ENCODE data around the gene MT3.
"Not testable (repeated sequence)": the region's sequence is repeated elsewhere in the genome, so short reads cannot be mapped to it uniquely, and the experiment has no call there.

The MT3 gene

GRCh38 chr16:56610017-56610608 lies 20.8 kb downstream of the MT3 start:
- DNase-seq = no peak

GRCh38 chr16:56610609-56611111 lies 21.3 kb downstream of the MT3 start:
- no peak for DNase-seq

GRCh38 chr16:56611281-56611833 lies 22.0 kb downstream of the MT3 start:
- DNase-seq = no peak

- no peak for DNase-seq
Observed at GRCh38 chr16:56613706-56614105, 24.4 kb downstream of the MT3 start.

DNA sequence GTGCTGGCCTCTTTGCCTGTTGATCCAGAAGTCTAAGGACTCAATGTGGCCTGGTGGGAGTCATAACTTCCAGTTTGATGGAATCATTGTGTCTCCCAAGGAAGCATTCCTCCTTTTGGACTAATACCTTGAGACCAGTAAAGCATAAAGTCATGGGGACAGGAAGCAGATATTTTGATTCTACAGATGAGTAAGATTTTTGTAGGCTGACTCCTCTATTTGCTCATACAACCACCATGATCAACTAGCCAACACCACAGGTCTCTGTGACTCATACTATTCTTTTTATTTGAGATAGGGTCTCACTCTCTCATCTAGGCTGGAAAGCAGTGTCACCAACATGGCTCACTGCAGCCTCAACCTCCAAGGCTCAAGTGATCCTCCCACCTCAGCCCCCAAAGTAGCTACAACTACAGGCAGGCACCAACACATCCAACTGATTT lies 25.2 kb downstream of the MT3 start:
- DNase-seq = no peak

- DNase-seq = no peak
Observed at GRCh38 chr16:56615353-56615752, 26.0 kb downstream of the MT3 start.

GRCh38 chr16:56616608-56617211 lies 27.4 kb downstream of the MT3 start:
- no peak for DNase-seq

- no peak for DNase-seq
Observed at GRCh38 chr16:56617212-56618085, 28.1 kb downstream of the MT3 start.

DNA sequence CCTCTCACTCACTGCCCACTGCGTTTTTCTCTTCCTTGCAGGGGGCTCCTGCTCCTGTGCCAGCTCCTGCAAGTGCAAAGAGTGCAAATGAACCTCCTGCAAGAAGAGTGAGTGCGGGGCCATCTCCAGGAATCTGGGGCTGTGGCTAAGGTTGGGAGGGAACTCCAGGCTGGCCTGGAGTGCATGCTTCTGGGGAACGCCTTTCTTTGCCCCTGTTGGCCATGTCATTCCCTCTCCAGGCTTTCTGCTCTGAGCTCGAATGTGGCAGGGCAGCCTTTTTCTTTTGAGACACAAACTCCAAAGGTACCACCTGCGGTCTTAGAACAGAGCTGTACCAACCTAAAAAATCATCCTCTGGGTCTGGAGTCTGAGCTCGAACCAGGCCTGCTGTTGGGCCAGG lies 28.8 kb downstream of the MT3 start:
- DNase-seq = no peak

DNA sequence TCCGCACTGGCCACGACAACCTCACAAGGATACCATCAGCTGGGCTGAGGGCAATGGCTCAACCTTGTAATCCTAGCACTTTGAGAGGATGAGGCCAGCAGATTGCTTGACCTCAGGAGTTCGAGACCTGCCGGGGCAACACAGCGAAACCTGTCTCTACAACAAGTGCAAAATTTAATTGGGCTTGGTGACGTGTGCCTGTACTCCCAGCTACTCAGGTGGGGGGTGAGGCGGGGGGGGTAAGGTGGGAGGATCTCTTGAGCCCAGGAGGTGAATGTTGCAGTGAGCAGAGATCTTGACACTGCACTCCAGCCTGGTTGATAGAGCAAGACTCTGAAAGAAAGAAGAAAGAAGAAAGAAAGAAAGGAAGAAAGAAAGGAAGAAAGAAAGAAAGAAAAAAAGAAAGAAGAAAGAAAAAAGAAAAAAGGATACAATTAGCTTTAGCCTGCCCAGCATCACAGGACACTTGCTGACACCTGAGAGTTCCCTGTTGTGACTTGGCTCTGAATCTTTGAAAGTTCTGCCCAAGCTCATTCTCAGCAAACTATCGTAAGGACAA lies 31.1 kb downstream of the MT3 start:
- no peak for DNase-seq

- DNase-seq = not testable (repeated sequence)
Observed at GRCh38 chr16:56621665-56622445, 32.5 kb downstream of the MT3 start.

DNA sequence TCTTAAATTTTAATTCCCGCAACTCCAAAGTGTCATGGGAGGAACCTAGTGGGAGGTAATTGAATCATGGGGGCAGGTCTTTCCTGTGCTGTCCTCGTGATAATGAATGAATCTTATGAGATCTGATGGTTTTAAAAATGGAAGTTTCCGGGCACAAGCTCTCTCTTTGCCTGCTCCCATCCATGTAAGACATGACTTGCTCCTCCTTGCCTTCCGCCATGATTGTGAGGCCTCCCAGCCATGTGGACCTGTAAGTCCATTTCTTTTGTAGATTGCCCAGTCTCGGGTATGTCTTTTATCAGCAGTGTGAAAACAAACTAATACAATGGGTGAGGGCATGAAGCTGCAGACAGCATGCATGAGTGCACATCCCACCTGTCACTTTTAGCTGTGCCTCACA lies 33.9 kb downstream of the MT3 start:
- not testable (repeated sequence) for DNase-seq

DNA sequence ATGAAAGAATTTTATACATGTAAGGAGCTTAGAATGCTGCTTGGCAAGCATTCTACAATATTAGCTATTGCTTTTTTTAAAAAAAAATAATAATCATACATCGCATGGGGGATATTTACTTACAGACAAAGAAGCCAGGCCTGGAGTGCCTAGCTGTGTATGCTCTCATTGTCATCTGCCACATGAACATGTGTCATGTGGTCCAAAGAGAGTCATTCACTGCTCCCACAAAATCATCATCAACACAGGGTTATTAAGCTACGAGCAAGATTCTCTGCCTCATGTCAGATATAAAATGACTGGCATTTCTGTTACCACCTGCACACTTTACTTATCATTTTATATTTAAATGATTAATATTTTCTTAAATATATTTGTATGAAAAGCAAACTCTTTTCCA lies 34.3 kb downstream of the MT3 start:
- DNase-seq = no peak

GRCh38 chr16:56625140-56625942 lies 36.0 kb downstream of the MT3 start, which contains the start of gene MT1E:
Gene MT1E (plus strand): TSS chr16:56625781. CDS start chr16:56625852, 71 bp downstream.
- DNase-seq = no peak

- no peak for DNase-seq
Observed at GRCh38 chr16:56625943-56626654, 36.8 kb downstream of the MT3 start.

DNA sequence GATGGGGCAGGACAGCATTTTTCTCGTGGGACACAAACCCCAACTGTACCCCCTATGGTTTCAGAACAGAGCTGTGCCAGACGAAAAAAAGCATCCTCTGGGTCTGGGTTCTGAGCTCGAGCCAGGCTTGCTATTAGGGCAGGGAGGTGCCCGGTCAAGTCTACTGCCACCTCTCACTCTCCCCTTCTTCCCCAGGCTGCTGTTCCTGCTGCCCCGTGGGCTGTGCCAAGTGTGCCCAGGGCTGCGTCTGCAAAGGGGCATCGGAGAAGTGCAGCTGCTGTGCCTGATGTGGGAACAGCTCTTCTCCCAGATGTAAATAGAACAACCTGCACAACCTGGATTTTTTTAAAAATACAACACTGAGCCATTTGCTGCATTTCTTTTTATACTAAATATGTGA lies 37.4 kb downstream of the MT3 start:
- no peak for DNase-seq

DNA sequence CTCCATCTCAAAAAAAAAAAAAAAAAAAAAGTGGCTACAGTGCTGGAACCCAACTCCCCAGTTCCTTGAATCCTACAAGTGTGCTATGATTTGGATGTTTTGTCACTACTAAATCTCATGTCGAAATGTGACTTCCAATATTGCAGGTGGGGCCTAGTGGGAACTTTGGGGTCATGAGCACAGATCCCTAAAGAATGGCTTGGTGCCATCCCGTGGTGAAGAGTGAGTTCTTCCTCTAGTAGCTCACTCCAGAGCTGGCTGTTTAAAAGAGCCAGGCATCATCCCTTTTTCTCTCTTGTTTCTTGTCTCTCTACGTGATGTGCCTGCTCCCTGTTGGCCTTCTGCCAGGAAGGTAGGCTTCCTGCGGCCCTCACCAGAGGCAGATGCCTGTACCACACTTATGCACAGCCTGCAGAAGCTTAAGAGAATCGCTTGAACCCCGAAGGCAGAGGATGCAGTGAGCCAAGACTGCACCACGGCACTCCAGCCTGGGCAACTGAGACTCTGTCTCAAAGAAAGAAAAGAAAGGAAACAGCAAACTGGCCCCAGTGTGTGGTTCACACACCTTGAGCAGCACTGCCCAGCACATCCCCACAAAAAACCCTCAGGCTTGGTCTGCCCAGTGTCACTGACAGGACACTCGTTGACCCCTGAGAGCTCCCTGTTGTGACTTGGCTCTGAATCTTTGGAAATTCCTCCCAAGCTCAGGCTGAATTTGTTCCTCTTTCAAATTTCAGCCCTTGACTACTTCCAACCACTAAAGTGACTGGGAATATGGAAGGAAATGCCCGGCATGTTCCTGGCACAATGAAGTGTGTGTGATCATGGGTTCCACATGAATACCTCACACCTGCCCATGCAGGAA lies 39.4 kb downstream of the MT3 start:
- no peak for DNase-seq

DNA sequence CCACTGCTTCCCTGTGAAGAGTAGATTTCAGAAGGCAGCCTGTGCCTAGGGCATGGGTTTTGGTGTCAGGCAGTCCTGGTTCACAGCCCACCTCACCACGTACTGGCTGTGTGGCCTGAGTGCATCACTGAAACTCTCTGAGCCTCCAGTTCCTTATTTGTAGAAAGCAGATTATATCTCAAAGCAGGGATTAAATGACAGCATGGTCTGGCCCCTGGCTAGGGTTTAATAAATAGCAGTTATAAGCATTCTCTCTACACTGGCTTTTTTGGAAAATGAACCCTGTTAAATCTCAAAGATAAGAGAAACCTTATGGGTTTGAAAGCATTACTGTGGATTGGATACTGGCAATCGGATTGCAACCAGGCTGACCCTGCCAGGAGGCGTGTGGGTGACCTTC lies 40.2 kb downstream of the MT3 start:
- DNase-seq = no peak

- no peak for DNase-seq
Observed at GRCh38 chr16:56630134-56630533, 40.8 kb downstream of the MT3 start.

- no peak for DNase-seq
Observed at GRCh38 chr16:56631197-56631596, 41.9 kb downstream of the MT3 start.
